Measurements from ENCODE around the gene FOXF1. TPM values are rescaled to one million over a fixed set of nuclear protein-coding genes. Genes with fewer than 3 reads are reported as not detected.

Gene FOXF1
- total and polyA plus RNA-seq, 9 of the 15 experiments (the other 6 are each of a cell fraction or from before 2014, with no cell fraction given), result 0.04 TPM; not detected in 8

- Histone ChIP-seq H3K4me2 (ENCODE audit: insufficient read depth, low read length) (no peak overlapping the region), H3K79me2 (ENCODE audit: control insufficient read depth, insufficient read depth, low read length) (no peaks in the 10 kb centered on the region), H3K9me3 (replicated peaks; ENCODE audit: control insufficient read depth, insufficient read depth, low read depth, low read length) (no peaks in the 10 kb centered on the region), H3K27me3 (ENCODE audit: control insufficient read depth in 2 of 2, insufficient read depth in 2 of 2, low read length in 2 of 2) (peaks cover 30 to 76% of the 10 kb centered on the region in 2 experiments), H3K4me1 (replicated peaks in 1 of 2; ENCODE audit: control insufficient read depth in 2 of 2, insufficient read depth in 2 of 2, low read length in 2 of 2) (peaks cover 0 to 3% of the 10 kb centered on the region in 2 experiments; a peak in 2 of 5 replicates), H4K20me1 (replicated peaks; ENCODE audit: control insufficient read depth, insufficient read depth, low read length) (peaks cover 4% of the 10 kb centered on the region; the same call in 1 of the 2 replicates), H3K9ac (ENCODE audit: insufficient read depth in 1 of 2, low read depth in 2 of 2, low read length in 2 of 2) (no peak overlapping the region), H3K27ac (ENCODE audit: extremely low read depth, low read depth, low read length) (no peak overlapping the region), H3K36me3 (ENCODE audit: control insufficient read depth, insufficient read depth, low read length) (no peaks in the 10 kb centered on the region), H2AFZ (ENCODE audit: low read depth, low read length) (no peak overlapping the region), H3K4me3 (no peak overlapping the region), H3K9me1 (ENCODE audit: control insufficient read depth, insufficient read depth, low read length) (no peaks in the 10 kb centered on the region)
- intact Hi-C loops (cut with micrococcal nuclease), result no loop called here
- no TSS peak for BruUV-seq (replicated peaks)
- in situ Hi-C loops (cut with MboI), result no loop called here
- ChIA-PET CTCF (ENCODE audit: low intra/inter-chr PET ratio) (no interaction called here), POLR2A (interaction anchor here (0.5 kb wide), 1 partner anchor 485 kb away, joined by 3 read pairs; no protein-coding TSS in a partner anchor)
- no peak for FAIRE-seq
- no peak for TF ChIP-seq XRCC5 (IDR thresholded peaks at IDR 0.05; ENCODE audit: low read depth, low read length)
- TF ChIP-seq ZC3H11A (IDR thresholded peaks at IDR 0.05; ENCODE audit: low read depth, low read length), result no peak
- TF ChIP-seq ZNF695 (CRISPR knock-in tag; IDR thresholded peaks at IDR 0.05), result no peak
- TF ChIP-seq PHF21A (IDR thresholded peaks at IDR 0.05; ENCODE audit: borderline replicate concordance, low read depth), result no peak
- TF ChIP-seq LARP7 (IDR thresholded peaks at IDR 0.05), result no peak
- TF ChIP-seq CREB3L1 (IDR thresholded peaks at IDR 0.05; ENCODE audit: borderline replicate concordance, low read depth), result no peak
- no peak for TF ChIP-seq ARID1B (IDR thresholded peaks at IDR 0.05)
- TF ChIP-seq PKNOX1 (IDR thresholded peaks at IDR 0.05), result no peak
- no peak for TF ChIP-seq SREBF1 (IDR thresholded peaks at IDR 0.05; ENCODE audit: borderline replicate concordance, low read depth, low read length)
- no peak for DNase-seq (ENCODE audit: extremely low read depth in 1 of 4, low spot score in 3 of 4)
- no peak for ATAC-seq
- 13% methylated on average over 10 of the region's 10 CpGs for WGBS (ENCODE audit: insufficient coverage, low coverage, missing lambda C conversion rate)
Observed at GRCh38 chr16:86495357-86495701, 15.0 kb upstream of the FOXF1 start.

All from K562 (cell line).